Epidermal melanocyte (primary cell): Measurements from ENCODE around the gene RHOA.
"Not testable (repeated sequence)": the region's sequence is repeated elsewhere in the genome, so short reads cannot be mapped to it uniquely, and the experiment has no call there.

Experiments
- DNase-seq: peaks from one replicate; pipeline ENCODE4 v3.0.0; 2011; ENCODE audit warnings: low spot score; ENCODE audit not compliant: insufficient read length

The RHOA gene

DNA sequence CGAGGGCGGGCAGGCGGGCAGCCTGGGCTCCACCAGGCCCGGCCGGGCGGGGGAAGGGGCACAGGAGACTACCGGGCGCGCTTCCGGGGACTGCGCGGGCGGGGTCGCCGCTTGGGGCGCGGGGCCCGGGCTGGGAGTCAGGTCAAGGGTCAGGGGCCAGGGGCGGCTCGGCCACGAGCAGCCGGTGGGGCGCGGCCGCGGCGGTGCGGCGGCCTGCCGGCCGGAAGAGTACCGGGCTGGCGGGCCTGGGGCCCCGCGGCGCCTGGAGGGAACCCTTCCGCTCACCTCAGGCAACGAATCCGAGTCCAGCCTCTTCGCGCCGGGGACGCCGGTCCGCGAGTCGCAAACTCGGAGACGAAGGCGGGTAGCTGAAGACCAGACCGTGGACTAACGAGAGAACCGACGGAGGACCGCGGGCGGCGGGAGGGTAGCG, 225 bp downstream of the RHOA start:
- DNase-seq: no peak

DNA sequence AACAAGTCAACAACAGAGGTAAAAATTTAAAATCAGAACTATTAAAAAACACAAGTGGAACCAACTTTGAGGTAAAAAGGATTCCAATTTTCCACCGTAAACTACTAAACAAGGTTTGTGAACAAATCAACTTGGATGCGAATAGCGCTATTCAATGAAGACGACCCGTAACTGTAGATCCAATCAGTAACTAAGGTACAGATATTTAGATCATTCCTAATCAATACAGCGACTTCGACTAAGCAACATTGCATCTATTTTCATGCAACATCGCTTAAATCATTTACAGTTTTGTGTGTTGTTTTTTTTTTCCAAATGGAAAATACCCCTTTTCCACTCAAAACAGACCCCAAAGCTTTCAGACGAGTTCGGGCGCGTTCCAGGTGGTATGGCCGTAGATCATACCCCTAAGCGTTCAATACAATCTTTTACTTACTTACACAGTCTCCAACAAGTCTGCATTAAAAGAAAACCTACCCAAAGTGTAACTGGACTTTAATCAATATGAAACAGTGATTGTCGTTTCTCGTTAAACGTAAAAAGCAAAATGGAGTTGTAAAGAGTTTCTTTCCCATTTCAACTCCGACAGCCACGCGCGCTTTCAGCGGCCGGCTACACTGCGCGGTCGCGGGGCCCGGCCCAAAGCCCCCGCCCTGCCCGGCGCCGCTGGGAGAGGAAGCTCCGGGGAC, 786 bp downstream of the RHOA start:
- DNase-seq: no peak

DNA sequence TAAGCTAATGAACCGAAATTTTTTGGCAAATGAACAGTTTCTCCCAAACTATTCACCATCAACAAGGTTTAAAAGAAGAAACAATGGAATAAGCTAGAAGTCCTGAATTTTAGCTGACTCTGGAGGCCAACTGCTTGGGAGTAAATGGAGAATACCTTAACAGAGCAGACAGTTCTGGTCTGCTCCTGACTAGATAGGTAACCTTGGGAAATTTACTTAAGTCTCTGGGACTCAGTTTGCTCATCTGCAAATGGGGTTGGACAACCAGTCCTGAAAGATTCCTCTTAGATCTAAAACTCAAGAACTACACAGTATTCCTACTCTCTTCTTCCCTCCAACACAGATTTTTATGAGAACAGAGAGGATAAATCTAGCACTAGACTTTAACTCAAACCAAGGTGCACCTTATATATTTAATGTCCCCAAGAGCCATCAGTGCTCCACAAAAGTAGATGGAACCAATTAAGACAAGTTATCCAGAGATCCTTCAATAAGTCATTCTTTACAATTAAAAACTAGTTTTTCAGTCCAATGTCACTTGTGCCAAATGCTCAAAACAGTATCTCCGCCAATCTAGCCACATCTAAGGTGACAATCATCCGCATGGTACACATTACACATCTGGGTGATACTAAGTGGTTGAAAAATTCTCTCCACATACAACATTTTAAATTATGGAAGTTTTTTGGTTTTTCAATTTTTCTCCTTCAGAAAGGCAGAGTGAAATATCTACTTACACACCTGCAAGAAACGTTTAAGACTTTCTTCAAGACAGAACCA, 1.5 kb downstream of the RHOA start:
- DNase-seq: no peak

DNA sequence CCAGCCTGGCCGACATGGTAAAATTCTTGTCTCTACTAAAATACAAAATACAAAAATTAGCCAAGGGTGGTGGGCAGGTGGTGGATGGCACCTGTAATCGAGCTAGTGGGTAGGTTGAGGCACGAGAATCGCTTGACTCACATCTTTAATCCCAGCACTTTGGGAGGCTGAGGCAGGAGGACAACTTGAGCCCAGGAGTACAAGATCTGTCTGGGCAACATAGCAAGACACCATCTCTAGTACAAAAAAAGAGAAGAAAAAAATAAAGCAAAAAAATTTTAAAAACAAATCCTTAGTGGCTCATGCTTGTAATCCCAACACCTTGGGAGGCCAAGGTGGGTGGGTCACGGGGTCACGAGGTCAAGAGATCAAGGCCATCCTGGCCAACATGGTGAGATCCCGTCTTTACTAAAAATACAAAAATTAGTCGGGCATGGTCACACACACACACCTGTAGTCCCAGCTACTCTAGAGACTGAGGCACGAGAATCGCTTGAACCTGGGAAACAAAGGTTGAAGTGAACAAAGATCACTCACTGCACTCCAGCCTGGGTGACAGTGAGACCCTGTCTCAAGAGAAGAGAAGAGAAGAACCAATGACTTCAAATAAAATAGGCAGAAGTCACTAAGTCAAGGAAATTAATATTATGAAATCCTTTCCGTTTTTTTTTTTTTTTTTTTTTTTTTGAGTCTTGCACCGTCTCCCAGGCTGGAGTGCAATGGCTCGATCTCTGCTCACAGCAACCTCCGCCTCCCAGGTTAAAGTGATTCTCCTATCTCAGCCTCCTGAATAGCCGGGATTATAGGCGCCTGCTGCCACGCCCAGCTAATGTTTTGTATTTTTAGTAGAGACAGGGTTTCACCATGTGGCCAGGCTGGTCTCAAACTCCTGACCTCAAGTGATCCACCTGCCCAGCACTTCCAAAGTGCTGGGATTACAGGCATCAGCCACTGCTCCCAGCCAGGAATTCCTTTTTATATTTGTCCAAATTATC, 4.9 kb downstream of the RHOA start:
- DNase-seq: no peak

DNA sequence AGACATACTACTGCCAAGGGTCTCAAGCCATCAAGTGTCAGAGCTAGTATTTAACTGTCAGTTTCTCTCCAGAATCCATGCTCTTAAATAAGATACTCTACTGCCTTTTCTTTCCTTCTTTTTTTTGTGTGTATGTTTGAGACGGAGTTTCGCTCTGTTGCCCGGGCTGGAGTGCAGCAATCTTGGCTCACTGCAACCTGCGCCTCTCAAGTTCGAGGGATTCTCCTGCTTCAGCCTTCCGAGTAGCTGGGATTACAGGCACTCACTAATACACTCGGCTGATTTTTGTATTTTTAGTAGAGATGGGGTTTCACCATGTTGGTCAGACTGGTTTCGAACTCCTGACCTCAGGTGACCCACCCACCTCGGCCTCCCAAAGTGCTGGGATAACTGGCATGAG, 6.2 kb downstream of the RHOA start:
- DNase-seq: not testable (repeated sequence)

DNA sequence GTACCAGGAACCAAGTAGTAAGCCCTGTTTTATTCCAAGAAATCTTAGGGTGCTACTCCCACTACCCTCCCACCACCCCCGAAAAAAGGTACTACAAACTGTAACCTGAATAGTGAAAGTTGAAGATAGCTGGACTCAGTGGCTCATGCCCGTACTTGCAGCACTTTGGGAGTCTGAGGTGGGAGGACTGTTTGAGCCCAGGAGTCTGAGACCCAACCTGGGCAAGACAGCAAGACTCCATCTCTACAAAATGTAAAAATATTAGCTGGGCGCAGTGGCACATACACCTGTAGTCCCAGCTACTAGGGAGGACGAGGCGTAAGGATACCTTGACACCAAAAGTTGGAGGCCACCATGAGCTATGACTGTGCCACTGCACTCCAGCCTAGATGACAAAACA, 7.9 kb downstream of the RHOA start:
- DNase-seq: no peak

DNA sequence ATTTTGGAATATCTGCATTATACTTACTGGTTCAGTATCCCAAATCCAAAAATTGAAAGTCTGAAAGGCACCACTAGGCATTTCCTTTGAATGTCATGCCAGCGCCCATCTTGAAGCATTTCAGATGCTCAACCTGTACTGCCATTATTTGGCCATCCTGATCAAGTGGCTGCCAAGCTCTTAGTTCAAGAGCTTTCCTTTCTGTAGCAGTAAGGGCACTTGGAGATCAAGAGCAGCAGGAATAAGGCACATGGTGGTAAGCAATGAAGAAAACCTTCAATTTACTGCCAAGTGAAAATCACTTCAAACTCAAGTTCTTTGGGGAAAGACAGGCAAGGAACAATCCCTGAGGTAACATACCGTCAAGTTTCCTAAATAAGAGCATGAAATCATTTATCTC, 10.0 kb downstream of the RHOA start:
- DNase-seq: no peak

DNA sequence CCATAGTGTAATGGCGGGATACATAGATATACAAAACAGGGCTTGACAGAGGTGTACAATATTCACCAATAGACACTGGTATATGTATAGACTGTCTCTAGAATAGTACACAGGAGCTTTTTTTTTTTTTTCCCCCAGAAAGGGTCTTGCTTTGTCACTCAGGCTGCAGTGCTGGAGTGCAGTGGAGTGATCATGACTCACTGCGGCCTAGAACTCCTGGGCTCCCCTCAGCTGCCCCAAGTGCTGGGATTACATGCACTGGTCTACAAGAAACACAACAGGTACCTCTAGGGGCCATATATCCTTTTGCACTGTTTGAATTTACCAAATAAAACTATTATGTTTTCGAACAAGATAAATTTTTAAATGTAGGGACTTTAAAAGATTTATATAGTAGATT, 12.3 kb downstream of the RHOA start:
- no peak for DNase-seq

DNA sequence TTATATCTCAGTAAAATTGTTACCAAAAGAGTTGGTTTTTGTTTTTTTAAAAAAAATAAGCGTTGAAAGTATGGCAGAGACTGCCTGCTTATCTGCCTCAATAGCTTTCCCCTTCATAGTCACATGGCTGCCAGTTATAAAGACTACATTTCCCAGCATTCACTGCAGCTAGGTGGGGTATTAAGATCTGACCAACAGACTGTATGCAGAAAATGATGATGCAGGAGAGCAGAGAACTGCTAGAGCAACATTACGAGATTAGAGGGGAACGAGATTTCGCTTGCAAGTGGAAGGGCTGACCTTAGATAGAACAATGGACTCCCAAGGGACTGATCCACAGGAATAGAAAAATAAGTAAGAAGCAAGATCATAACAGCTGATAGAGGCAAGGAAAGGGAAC, 14.3 kb downstream of the RHOA start:
- DNase-seq: no peak

DNA sequence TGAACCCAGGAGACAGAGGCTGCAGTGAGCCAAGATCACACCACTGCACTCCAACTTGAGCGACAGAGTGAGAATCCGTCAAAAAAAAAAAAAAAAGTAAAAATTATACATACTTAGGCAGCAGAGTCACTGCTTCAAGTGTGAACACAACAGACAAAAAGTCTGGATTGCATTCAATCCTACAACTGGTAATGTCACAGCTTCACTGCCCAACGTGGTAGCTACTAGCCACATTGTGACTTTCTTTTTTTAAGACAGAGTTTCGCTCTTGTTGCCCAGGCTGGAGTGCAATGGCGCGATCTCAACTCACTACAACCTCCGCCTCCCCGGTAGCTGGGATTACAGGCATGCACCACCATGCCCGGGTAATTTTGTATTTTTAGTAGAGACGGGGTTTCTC, 20.5 kb downstream of the RHOA start:
- not testable (repeated sequence) for DNase-seq

DNA sequence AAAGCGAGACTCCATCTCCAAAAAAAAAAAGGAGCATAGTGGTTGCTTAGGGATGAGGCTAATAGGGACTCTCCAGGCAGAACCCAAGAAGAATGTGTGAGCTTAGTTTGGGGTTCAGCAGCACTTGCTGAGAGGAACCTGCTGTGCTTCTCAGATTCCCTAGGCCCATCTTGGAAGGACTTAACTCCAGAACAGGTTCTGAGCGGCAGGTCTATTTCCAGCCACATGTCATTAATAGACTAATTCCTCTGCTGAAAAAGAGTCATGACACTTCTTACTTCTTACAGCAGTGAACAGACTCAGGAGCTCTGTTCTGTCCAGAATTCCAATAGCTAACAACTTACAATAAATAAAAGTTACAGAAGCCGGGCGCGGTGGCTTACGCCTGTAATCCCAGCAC, 22.5 kb downstream of the RHOA start:
- DNase-seq: no peak

DNA sequence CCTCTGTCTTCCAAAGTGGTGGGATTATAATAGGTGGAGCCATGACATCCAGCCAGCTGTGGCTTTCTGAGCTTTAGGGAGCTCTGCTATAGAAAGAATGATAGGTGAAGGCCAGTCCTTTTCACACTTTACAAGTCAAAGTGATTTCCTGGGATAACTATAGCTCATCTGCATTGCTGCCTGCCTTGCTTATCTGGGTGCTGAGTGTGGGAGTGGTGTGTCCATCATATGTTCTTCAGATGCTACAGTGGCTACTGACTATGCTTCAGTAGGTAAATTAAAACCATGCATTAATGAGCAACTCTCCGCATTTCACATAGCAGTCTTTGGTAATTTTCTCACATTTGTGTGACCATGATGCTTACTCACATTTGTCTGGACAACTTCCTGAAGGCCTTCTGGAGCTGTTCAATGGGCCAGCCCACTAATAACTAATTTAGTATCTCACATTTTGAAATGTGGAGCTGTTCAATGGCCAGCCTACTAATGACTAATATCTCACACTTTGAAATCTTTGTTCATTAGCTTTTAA, 23.4 kb downstream of the RHOA start:
- no peak for DNase-seq

DNA sequence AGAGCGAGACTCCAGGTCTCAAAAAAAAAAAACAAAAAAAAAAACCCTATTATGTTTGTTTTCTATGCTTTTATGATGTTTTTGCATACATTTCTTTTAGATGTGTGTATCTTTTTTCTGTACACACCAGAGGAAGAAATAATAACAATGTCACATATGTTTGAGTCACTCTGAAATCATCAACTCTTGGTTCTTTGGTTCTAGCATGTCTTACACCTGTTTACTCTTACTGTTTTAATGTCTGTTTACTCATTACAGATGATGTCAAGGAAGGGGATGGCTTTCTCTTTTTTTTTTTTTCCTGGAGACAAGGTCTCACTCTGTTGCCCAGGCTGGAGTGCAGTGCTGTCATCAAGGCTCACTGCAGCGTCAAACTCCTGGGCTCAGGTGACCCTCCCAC, 24.1 kb downstream of the RHOA start:
- no peak for DNase-seq

DNA sequence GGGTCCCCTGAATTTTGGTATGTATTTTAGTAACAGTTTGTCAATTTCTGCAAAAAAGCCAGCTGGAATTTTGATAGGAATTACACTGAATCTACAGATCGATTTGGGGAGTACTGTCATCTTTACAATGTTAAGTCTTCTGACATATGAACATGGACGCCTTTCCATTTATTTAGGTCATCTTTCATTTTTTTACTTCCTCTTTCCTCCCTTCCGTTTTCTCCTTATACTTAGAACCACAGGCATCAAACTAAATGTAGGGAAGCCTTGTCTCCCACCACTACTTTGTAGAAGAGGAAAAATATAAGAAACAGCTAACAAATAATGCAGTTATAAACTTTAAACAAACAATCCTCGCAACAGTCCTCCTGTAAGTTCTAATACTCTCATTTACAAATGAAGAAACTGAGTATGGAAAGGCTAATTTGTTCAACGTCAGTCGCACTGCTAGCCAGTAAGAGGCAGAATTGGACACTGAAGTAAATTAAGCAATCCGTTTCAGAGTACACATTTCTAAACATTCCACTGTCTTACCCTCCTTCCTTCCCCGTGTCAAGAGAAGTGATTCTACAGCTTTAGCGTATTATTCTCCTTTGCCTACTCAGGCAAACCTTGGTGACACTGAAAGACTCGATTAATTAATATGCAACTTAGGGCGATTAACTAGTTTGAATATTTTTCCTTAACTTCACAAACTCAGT, 25.6 kb downstream of the RHOA start:
- no peak for DNase-seq

DNA sequence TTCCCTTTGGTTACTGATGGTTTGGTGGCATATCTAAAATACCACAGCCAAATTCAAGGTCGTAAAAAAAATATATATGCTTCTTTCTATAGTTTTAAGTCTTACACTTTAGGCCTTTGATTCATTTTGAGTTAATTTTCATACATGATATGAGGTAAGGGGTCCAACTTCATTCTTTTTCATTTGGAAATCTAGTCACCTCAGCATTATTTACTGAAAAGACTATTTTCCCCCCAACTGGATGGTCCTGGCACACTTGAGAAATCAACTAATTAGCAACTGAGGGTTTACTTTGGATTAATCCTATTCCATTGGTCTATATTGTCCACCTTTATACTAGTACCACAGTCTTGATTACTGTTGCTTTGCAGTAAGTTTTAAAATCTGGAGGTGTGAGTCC, 26.2 kb downstream of the RHOA start:
- no peak for DNase-seq

DNA sequence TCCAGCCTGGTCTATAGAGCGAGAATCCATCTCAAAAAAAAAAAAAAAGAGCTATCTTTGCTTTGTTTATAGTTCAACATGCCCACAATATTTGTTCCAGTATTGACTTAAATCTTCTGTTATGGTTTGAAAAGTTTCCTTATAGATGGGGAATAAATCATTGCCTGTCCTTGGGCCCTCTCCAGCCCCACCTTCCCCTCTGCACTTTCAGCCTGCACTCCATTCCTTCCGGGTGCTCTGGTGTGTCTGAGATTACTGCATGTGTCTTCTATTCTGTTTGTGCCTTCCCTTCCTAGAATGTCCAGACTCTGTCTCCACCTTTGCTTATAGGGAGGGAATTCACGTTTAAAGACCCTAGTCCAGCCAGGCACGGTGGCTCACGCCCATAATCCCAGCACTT, 28.4 kb downstream of the RHOA start:
- no peak for DNase-seq

DNA sequence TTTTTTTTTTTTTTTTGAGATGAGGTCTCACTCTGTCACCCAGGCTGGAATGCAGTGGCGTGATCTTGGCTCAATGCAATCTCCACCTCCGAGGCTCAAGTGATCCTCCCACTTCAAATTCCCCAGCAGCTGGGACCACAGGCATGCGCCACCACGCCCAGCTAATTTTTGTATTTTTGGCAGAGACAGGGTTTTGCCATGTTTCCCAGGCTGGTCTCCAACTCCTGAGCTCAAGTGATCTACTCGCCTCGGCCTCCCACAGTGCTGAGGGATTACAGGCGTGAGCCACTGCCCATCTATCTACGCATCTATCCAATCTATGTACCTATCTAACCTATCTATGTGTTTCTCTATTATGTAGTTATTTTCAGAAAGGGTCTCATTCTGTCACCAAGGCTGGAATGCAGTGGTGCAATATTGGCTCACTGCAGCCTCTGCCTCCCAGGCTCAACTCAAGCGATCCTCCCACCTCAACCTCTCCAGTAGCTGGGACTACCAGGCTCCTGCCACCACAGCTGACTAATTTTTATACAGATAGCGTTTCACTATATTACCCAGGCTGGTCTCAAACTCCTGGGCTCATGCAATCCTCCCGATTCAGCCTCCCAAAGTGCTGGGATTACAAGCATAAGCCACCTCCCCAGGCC, 33.4 kb downstream of the RHOA start:
- no peak for DNase-seq

DNA sequence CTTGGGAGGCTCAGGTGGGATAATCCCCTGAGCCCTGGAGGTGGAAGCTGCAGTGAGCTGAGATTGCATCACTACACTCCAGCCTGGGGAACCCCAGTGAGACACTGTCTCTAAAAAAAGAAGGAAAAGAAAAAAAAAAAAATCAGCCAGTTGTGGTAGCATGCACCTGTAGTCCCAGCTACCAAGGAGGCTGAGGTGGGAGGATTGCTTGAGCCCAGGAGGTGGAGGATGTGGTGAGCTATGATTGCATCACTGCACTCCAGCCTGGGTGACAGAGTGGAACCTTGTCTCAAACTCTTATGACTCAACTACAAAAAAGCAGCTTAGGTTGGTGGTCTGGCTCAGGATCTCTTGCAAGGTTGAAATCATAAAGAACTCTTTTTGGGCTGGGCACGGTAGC, 34.3 kb downstream of the RHOA start:
- DNase-seq: no peak

DNA sequence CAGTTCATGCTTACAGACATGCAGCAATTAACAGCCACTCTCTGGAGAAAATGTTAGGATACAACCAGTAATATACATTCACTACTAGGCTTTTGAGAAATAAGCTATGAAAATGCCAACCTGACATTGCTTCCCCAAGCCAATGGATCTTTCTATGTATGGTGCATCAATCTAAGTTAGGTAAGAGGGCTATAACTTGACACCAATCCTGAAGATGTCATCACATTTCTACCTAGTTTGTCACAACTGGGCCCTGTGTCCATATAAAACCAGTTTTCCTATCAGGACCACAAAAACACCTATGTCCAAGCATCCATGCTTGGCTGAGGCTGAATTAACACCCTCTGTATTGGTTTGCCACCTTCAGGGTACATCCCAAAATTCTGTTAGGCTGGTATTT, 39.8 kb downstream of the RHOA start:
- DNase-seq: no peak

DNA sequence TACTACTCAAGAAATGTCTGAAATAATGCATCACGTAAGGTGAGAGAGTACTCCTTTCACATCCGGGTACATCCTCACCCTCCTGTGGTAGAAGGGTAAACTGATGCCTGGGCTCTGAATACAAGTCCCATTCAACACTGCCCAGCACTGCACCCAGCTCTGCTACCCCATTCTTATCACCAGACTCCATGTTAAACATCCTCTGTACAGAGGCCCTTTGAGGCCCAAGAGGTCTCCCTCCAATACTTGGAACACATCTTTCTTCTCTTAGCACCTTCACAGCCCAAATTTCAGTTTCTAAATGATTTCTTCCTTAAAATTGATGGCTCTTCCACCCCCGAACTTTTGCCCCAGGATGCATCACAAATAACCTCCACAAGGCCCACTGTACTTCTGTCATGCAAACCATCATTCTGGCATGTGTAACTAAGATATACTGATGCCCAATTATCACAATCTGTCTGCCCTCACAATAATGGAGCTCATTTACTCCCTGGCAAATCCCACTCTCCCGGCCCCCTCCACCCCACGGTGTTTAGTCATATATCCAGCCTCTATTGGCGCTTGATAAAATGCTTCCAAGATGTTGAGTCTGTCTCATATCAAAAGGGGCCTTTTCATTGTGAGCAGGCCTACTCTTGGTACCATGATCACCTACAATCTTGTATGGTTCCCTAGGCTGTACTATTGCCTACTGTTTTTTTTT, 41.0 kb downstream of the RHOA start:
- DNase-seq: no peak
